ENCODE results near the gene MISP.
A peak's percentile ranks its signal among the peaks of the same experiment; 100 is the strongest.
"Not testable (repeated sequence)": the region's sequence is repeated elsewhere in the genome, so short reads cannot be mapped to it uniquely, and the experiment has no call there.

MISP gene

GRCh38 chr19:725461-726089, 25.3 kb upstream of the MISP start:
- no peak for DNase-seq

DNA sequence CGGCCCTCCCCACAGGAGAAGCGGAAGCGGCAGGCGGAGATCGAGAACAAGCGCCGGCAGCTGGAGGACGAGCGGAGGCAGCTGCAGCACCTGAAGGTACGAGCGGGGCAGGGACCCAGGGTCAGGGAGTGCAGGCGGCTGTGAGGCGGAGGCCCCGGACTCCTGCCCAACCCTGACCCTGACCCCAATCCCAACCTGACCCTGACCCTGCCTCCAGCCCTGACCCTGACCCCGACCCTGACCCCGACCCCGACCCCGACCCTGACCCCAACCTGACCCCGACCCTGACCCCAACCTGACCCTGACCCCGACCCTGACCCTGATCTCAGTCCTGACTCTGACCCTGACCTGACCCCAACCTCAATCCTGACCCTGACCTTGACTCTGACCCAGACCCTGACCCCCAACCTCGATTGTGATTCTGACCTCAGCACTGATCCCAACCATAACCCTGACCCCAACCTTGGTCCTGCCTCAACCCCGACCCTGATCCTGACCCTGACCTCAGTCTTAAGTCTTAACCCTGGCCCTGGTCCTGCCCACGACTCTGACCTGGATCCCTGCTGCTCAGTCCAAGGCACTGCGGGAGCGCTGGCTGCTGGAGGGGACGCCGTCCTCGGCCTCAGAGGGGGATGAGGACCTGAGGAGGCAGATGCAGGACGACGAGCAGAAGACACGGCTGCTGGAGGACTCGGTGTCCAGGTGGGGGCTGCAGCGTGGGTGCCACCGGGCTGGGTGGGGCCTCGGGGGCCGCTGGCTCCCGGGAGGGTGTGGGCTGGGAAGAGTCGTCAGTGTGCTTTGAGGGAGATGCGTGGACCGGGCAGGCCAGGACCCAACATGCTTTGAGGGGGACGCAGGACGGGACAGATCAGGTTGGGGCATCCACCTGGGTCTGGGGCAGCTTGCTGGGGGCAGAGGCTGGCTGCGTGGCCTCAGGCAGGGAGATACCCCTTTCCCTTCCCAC, 23.6 kb upstream of the MISP start:
- no peak for DNase-seq

DNA sequence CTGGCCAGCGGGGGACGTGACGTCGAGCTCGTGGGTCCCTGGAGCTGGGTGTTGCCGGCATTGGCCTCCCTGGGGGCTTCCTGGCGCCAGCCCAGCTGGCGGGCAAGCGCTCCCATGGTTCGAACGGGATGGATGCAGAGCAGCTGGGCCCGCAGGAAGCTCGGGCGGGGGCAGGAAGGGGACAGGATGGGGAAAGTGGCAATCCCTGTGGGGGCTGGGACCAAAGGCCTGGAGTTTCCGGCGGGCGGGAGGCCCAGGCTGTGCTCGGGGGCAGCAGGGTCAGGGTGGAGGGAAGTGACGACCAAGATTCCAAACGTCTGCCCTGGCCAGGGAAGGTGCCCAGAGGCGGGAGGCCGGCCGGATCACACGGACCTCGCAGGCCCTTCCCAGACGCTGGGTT, 22.9 kb upstream of the MISP start:
- peak in 1 of 2 experiments; percentile 51 for DNase-seq

DNA sequence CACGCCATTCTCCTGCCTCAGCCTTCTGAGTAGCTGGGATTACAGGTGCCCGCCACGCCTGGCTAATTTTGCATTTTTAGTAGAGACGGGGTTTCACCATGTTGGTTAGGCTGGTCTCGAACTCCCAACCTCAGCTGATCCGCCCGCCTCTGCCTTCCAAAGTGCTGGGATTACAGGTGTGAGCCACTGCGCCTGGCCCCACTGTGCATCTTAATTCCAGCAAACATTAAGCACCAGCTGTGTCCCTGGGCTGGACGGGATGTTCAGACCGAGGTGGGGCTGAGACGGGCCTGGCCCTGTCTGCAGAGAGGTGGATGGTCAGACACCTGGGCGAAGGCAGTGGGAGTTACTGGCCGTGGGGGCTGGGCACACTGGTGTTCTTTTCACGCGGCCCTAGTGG, 21.3 kb upstream of the MISP start:
- not testable (repeated sequence) for DNase-seq

DNA sequence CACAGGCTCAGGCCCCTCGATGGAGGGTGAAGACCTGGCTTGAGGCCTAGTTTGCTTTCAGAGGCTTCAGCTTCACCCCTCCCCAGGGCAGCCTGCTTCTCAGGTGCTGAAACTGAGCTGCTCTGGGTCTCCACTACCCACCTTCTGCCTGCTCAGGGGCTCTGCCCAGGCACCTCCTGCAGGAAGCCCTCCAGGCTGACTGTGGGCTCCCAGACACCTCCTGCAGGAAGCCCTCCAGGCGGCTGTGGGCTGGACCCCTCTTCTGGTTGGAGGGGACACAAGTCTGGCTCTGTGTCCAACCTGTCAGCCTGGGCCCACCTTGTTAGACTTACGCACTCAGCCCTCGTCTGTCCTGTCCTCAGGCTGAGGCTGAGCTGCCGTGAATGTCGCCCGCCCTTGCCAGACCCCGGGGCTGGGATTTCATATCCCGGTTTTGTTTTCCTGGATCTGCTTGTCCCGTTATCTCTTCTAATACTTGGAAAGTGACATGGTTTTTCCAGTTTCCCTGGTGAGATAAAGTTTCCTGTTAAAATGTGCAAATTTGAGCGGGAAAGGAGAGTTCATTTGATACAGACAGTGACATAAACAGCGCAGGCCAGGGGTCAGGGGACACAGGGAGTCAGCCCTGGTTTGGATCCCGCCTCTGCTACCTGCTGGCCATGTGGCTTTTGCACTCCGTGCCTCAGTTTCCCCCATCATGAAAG, 20.8 kb upstream of the MISP start:
- no peak for DNase-seq

- DNase-seq: no peak
Observed at GRCh38 chr19:731000-731399, 19.9 kb upstream of the MISP start.

GRCh38 chr19:732148-733069, 18.5 kb upstream of the MISP start:
- DNase-seq: no peak

- no peak for DNase-seq
Observed at GRCh38 chr19:734716-735115, 16.2 kb upstream of the MISP start.

DNA sequence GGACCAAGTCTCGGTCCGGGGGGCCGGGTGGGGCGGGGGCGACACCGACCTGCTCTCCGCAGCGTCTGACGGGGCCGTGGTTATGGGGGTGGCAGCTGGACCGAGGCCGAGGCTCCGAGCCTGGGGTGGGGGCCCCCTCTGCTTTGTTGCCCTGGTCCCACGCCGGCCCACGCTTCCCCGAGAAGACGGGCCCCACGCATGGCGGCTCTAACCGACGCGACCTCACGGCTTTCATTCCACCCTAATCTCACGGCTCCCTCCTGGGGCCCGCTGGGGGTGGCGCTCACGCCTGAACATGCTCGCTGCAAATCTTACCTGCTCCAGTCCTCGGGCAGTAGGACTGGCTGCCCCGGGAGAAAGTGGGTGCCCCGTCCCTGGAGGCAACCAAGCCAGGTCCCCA, 14.8 kb upstream of the MISP start:
- DNase-seq: no peak

DNA sequence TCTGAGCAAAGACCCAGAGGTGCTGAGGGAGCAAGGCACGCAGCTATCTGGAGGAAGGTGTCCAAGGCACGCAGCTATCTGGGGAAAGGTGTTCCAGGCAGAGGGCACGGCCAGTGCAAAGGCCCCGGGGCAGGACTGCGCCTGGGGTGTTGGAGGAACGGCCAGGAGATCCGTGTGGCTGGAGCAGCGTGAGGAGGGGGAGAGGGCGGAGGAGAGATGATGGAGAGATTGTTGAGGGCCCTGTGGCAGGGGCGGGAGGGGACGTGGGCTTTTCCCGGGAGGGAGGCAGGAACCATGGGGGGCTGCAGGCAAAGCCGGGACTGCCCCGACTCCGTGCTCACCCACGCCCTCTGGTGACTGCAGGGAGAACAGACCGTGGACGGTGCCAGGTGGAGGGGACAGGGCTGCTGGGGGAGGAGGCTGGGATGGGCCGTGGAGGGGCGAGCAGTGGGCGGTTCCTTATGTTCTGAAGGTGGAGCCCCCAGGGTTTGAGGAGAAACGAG, 13.3 kb upstream of the MISP start:
- no peak for DNase-seq

- DNase-seq: no peak
Observed at GRCh38 chr19:738509-739128, 12.3 kb upstream of the MISP start.

- DNase-seq: no peak
Observed at GRCh38 chr19:739998-740715, 10.8 kb upstream of the MISP start.

DNA sequence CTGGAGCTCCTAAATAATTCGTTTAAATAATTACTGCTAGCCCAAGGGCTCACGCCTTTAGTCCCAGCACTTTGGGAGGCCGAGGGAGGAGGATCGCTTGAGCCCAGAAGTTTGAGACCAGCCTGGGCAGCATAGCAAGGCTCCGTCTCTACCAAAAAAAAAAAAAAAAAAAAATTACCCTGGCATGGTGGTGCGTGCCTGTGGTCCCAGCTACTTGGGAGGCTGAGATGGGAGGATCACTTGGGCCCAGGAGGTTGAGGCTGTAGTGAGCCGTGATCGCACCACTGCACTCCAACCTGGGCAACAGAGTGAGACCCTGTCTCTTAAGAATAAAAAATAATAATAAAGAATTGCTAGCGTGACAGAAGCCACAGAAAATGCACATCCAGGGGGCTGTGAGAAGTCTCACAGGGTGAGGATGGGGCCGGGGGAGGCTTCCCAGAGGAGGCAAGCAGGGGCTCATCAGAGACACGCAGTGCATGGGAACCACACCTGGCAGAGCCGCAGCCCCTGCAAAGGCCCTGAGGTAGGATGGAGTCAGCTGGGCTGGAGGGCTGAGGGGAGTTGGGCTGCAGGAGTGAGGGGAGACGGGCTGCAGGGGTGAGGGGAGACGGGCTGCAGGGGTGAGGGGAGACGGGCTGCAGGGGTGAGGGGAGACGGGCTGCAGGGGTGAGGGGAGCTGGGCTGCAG, 10.0 kb upstream of the MISP start:
- DNase-seq: not testable (repeated sequence)

GRCh38 chr19:741506-742131, 9.3 kb upstream of the MISP start:
- DNase-seq: peak in 1 of 2 experiments; percentile 38

DNA sequence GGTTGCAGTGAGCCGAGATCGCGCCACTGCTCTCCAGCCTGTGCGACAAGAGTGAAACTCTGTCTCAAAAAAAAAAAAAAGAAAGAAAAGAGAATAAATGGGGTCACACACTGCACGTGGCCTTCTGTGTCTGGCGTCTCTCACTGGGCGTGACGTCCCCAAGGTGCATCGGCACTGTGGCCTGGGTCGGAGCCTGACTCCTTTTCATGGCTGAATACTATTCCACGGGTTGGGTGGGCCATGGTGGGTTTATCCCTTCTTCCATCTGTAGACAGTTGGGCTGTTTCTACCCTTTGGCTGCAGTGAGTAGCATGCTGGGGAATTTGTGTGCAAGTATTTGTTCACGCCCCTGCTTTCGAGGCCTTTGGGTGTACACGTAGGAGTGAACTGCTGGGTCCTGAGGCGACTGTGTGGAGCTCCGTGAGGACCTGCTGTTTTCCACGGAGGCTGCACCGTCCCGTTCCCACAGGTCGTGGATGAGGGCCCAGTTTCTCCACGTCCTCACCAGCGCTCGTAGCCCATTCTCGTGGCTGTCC, 8.3 kb upstream of the MISP start:
- DNase-seq: no peak

- DNase-seq: no peak
Observed at GRCh38 chr19:743168-743687, 7.7 kb upstream of the MISP start.

DNA sequence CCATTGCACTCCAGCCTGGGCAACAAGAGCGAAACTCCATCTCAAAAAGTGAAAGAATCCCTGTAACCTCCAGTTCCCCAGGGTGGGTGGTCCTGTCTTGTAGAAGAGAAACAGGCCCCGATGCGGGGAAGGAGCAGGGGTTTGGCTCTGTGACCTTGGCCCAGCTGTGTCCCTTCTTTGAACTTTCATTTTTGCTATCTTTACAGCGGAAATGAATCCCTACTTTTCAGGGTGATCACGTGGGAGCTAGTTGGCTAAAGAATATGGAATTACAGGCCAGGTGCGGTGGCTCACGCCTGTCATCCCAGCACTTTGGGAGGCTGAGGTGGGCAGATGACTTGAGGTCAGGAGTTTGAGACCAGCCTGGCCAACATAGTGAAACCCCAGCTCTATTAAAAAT, 5.8 kb upstream of the MISP start:
- not testable (repeated sequence) for DNase-seq

GRCh38 chr19:746208-746819, 4.6 kb upstream of the MISP start:
- no peak for DNase-seq

GRCh38 chr19:746956-747355, 4.0 kb upstream of the MISP start:
- no peak for DNase-seq
